Neural progenitor cell (in vitro differentiated cells): Measurements from ENCODE around the gene PGLYRP4. TPM values are rescaled to one million over a fixed set of nuclear protein-coding genes. Genes with fewer than 3 reads are reported as not detected.

Source experiments
- DNase-seq: peaks from one replicate; pipeline ENCODE4 v3.0.0-alpha.2; 2016; ENCODE audit warnings: low spot score
- H2AFZ ChIP-seq: fragments of 200-600 bp; sonication (generic); replicated peaks from 2 replicates; pipeline ENCODE4 v1.6.1; 2016; ENCODE audit warnings: antibody characterized with exemption
- H3F3A ChIP-seq: fragments of 200-600 bp; sonication (generic); 2 replicates; pipeline ENCODE4 v1.6.1; 2016; ENCODE audit warnings: antibody characterized with exemption, low read depth
- H3K27ac ChIP-seq: fragments of 200-600 bp; sonication (generic); 2 replicates; pipeline ENCODE4 v1.5.1; 2016; ENCODE audit warnings: mild to moderate bottlenecking
- H3K27me3 ChIP-seq: fragments of 200-600 bp; sonication (generic); 2 replicates; pipeline ENCODE4 v1.6.1; 2016; ENCODE audit warnings: mild to moderate bottlenecking, moderate library complexity
- H3K36me3 ChIP-seq: fragments of 200-600 bp; sonication (generic); 2 replicates; pipeline ENCODE4 v1.5.1; 2016
- H3K4me1 ChIP-seq: fragments of 200-600 bp; sonication (generic); 2 replicates; pipeline ENCODE4 v1.6.1; 2016; ENCODE audit warnings: mixed run types
- H3K4me2 ChIP-seq: fragments of 200-600 bp; sonication (generic); 2 replicates; pipeline ENCODE4 v1.6.1; 2016
- H3K4me3 ChIP-seq: fragments of 200-600 bp; sonication (generic); 2 replicates; pipeline ENCODE4 v1.5.1; 2016
- H3K79me2 ChIP-seq: fragments of 200-600 bp; sonication (generic); 2 replicates; pipeline ENCODE4 v1.6.1; 2016; ENCODE audit warnings: low read depth
- H3K9ac ChIP-seq: fragments of 200-600 bp; sonication (generic); 2 replicates; pipeline ENCODE4 v1.6.1; 2016
- H3K9me3 ChIP-seq: fragments of 200-600 bp; sonication (generic); 2 replicates; pipeline ENCODE4 v1.5.1; 2016; ENCODE audit warnings: low read depth
- H4K20me1 ChIP-seq: fragments of 200-600 bp; sonication (generic); 2 replicates; pipeline ENCODE4 v1.6.1; 2016; ENCODE audit warnings: low read depth
- H3K27ac Mint-ChIP-seq: 3 replicates; pipeline ENCODE4 v1.8.0; 2021; ENCODE audit warnings: mixed read lengths
- H3K27me3 Mint-ChIP-seq: 2 replicates; pipeline ENCODE4 v1.8.0; 2022; ENCODE audit warnings: low read depth, mild to moderate bottlenecking, inconsistent platforms, moderate library complexity, mixed read lengths; ENCODE audit not compliant: insufficient read depth
- H3K36me3 Mint-ChIP-seq: 3 replicates; pipeline ENCODE4 v1.8.0; 2021; ENCODE audit warnings: mixed read lengths
- H3K4me1 Mint-ChIP-seq: 3 replicates; pipeline ENCODE4 v1.8.0; 2021; ENCODE audit warnings: mixed read lengths
- H3K4me3 Mint-ChIP-seq: 3 replicates; pipeline ENCODE4 v1.8.0; 2021; ENCODE audit warnings: mild to moderate bottlenecking, moderate library complexity, mixed read lengths
- H3K9me3 Mint-ChIP-seq: 3 replicates; pipeline ENCODE4 v1.8.0; 2020; ENCODE audit warnings: mixed read lengths
- CTCF ChIP-seq: fragments of 200-600 bp; sonication (generic); IDR thresholded peaks from 2 replicates; pipeline ENCODE4 v1.5.1; 2017; ENCODE audit warnings: antibody characterized with exemption, mild to moderate bottlenecking
- EZH2 ChIP-seq: fragments of 200-600 bp; sonication (generic); IDR thresholded peaks from 2 replicates; pipeline ENCODE4 v1.6.1; 2017; ENCODE audit warnings: antibody characterized with exemption, mild to moderate bottlenecking, moderate library complexity
- EZH2phosphoT487 ChIP-seq: fragments of 200-600 bp; sonication (generic); IDR thresholded peaks from 2 replicates; pipeline ENCODE4 v1.6.1; 2017; ENCODE audit warnings: antibody characterized with exemption
- total RNA-seq: library from RNA; depleted of rRNA; stranded (reverse); fragments of >200 nt; gene quantifications from 2 replicates; pipeline ENCODE4 v1.2.3, GENCODE V29; 2015; ENCODE audit warnings: low replicate concordance

PGLYRP4 gene
- total RNA-seq, 1 donor from 2014 or later: not detected

DNA sequence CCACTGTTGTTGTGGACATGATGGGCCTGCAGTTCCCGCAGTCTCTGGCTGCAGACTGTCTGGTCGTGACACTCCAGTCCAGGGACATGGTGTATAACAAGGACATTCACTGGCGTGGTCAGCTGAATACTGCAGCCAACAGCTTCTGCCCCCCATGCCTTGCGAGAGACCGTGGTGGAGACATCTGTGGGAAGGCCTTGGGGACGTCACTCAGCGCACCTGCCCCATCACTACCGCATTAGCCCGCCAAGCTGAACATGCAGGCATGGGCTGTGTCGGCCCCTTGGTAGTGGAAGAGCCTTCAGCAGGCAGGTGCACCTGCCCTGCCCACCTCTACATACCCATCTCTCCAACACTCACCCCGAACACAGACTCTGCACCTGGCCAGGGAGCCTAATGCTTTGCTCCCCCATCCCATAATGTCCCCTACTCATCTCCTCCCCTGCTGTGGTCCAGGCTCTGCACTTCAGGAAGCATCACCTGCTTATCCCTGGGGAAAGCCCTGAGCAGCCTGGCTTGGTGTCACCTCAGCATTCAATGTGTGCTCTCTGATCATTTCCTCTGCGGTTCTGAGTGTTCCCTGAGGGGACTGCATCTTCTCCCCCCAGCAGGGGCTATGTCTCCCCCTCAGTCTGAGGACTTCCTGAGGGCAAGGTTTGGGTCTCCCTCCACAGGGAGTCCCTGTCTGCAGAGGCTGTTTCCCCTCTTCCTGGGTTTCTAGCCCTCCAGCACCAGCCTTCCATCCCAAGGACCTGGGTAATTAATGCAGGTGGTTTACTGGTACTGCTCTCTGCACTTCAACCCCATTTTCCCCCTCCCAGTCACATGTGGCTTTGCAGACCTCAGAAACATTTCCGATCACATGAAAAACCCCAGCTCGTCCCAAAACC, 3.2 kb downstream of the PGLYRP4 start:
- no peak overlapping the region for H2AFZ ChIP-seq
- no peak overlapping the region for H3K9ac ChIP-seq
- H3K36me3 ChIP-seq: no peaks in the 10 kb centered on the region
- H3K4me1 ChIP-seq: no peaks in the 10 kb centered on the region
- no peaks in the 10 kb centered on the region for H3K4me1 Mint-ChIP-seq
- H3K4me3 ChIP-seq: no peak overlapping the region
- no peaks in the 10 kb centered on the region for H3F3A ChIP-seq
- H3K4me3 Mint-ChIP-seq: no peak overlapping the region
- peaks cover 4% of the 10 kb centered on the region for H3K27me3 ChIP-seq
- H3K79me2 ChIP-seq: no peaks in the 10 kb centered on the region
- peaks cover 8% of the 10 kb centered on the region for H3K27me3 Mint-ChIP-seq
- H3K27ac Mint-ChIP-seq: no peak overlapping the region
- no peaks in the 10 kb centered on the region for H3K36me3 Mint-ChIP-seq
- no peak overlapping the region for H3K4me2 ChIP-seq
- no peak for TF ChIP-seq EZH2
- TF ChIP-seq EZH2phosphoT487: no peak
- TF ChIP-seq CTCF: no peak
- no peaks in the 10 kb centered on the region for H3K9me3 Mint-ChIP-seq
- H3K9me3 ChIP-seq: no peaks in the 10 kb centered on the region
- no peaks in the 10 kb centered on the region for H4K20me1 ChIP-seq
- no peak overlapping the region for H3K27ac ChIP-seq
- no peak for DNase-seq

- peaks cover 6% of the 10 kb centered on the region for H3K27me3 Mint-ChIP-seq
- H2AFZ ChIP-seq: no peak overlapping the region
- no peak overlapping the region for H3K27ac Mint-ChIP-seq
- H3K4me3 ChIP-seq: no peak overlapping the region
- H3K4me1 ChIP-seq: no peaks in the 10 kb centered on the region
- H3K36me3 Mint-ChIP-seq: no peaks in the 10 kb centered on the region
- TF ChIP-seq EZH2phosphoT487 (no peak), EZH2 (no peak), CTCF (no peak)
- no peak for DNase-seq
- no peaks in the 10 kb centered on the region for H3K9me3 Mint-ChIP-seq
- no peaks in the 10 kb centered on the region for H3K4me1 Mint-ChIP-seq
- no peak overlapping the region for H3K4me3 Mint-ChIP-seq
- H3K27ac ChIP-seq: no peak overlapping the region
- H3K36me3 ChIP-seq: no peaks in the 10 kb centered on the region
- H3K4me2 ChIP-seq: no peak overlapping the region
- H3K27me3 ChIP-seq: no peaks in the 10 kb centered on the region
- no peaks in the 10 kb centered on the region for H3K79me2 ChIP-seq
- H4K20me1 ChIP-seq: no peaks in the 10 kb centered on the region
- no peaks in the 10 kb centered on the region for H3F3A ChIP-seq
- H3K9me3 ChIP-seq: no peaks in the 10 kb centered on the region
- H3K9ac ChIP-seq: no peak overlapping the region
Measured at GRCh38 chr1:153344718-153345025, 4.0 kb downstream of the PGLYRP4 start.

DNA sequence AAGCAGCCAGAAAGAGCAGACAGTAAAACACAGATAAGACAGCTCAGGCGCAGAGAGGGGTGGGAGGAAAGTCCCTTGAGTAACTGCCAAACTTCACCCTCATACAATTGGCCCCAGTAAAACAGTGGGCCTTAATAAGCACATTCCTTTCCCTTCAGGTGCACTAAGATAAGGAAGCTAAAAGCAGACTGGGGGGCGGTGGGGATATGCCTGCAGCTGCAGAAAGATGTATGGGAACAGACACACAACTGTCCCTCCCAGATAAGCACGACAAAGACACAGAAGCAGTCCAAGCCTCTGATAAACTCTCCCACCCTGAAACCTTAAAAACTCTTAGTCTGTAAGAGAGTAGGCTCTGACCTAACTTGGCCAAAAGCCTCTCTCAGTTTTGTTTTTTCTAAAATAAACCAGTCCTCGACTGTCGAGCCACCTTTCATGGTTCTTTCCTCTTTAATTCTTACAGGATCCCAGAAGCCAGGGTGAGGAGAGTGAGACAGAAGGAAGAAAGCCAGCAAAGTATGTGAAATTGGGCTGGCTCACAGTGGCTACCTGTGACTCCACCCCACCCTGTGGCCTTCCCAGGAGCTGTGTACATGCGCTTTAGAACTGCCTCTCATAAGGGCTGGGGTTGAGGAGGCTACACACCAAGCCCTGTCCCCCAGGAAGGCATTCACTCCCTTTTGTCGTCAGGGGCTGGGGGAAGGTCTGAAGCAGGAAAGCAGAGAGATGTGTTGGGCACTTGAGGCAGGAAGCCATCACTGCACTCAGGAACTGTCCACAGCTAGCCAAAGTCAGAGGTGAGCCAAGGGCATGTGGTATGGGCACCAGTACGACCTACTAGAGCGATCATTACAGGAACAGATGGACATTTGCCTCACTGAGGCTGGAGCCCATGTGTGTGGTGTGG, 4.6 kb downstream of the PGLYRP4 start:
- Mint-ChIP-seq H3K36me3 (no peaks in the 10 kb centered on the region), H3K27me3 (peaks cover 5% of the 10 kb centered on the region), H3K4me3 (no peak overlapping the region), H3K27ac (no peak overlapping the region), H3K4me1 (no peaks in the 10 kb centered on the region), H3K9me3 (no peaks in the 10 kb centered on the region)
- Histone ChIP-seq H3K36me3 (no peaks in the 10 kb centered on the region), H3F3A (no peaks in the 10 kb centered on the region), H3K9me3 (no peaks in the 10 kb centered on the region), H4K20me1 (no peaks in the 10 kb centered on the region), H3K4me1 (no peaks in the 10 kb centered on the region), H3K9ac (no peak overlapping the region), H2AFZ (no peak overlapping the region), H3K4me3 (no peak overlapping the region), H3K27ac (no peak overlapping the region), H3K4me2 (no peak overlapping the region), H3K79me2 (no peaks in the 10 kb centered on the region), H3K27me3 (no peaks in the 10 kb centered on the region)
- no peak for DNase-seq
- TF ChIP-seq EZH2phosphoT487 (no peak), EZH2 (no peak), CTCF (no peak)
